SK-N-SH (cell line): ENCODE results near the gene C14orf132. TPM values are rescaled to one million over a fixed set of nuclear protein-coding genes. Genes with fewer than 3 reads are reported as not detected.
A peak's percentile ranks its signal among the peaks of the same experiment; 100 is the strongest.

Experiments
- CTCF ChIA-PET: fragments of 300-600, 350-600 bp; formaldehyde crosslinking; extraction: SDS; loops from one replicate; lab custom pipeline; 2021; lab: Yijun Ruan, JAX
- POLR2A ChIA-PET: fragments of 350-600 bp; sonication (Branson Sonifier 250); formaldehyde crosslinking; extraction: SDS; loops from one replicate; lab custom pipeline; 2020; ENCODE audit warnings: antibody characterized with exemption, inconsistent platforms; lab: Yijun Ruan, JAX
- DNase-seq: peaks from one replicate; pipeline ENCODE4 v3.0.0; 2012
- H2AFZ ChIP-seq: fragments of 200-600 bp; sonication (generic); 2 replicates; pipeline ENCODE4 v1.8.1; 2016; ENCODE audit warnings: antibody characterized with exemption, mild to moderate bottlenecking, low read depth
- H3F3A ChIP-seq: fragments of 200-600 bp; sonication (generic); replicated peaks from 2 replicates; pipeline ENCODE3; 2016; ENCODE audit warnings: antibody characterized with exemption, mild to moderate bottlenecking; ENCODE audit not compliant: insufficient read depth
- H3K27ac ChIP-seq, 2 experiments: fragments of 200-500 bp in 1 of 2; fragments of 200-600 bp in 1 of 2; sonication (Bioruptor generic) in 1 of 2; sonication (generic), shearing (Covaris generic) in 1 of 2; 2 replicates each; pipeline versions ENCODE4 v1.5.1 to v1.6.1; 2014 to 2016; ENCODE audit warnings: low read depth in 2 of 2, inconsistent platforms in 1 of 2, low read length in 1 of 2, mild to moderate bottlenecking in 1 of 2, mixed read lengths in 1 of 2
- H3K27me3 ChIP-seq: fragments of 200-600 bp; sonication (generic), shearing (Covaris generic); 2 replicates; pipeline ENCODE4 v1.6.1; 2016; ENCODE audit warnings: mixed run types; ENCODE audit not compliant: insufficient read depth
- H3K36me3 ChIP-seq, 2 experiments: fragments of 200-500 bp in 1 of 2; fragments of 200-600 bp in 1 of 2; sonication (Bioruptor generic) in 1 of 2; sonication (generic) in 1 of 2; replicated peaks in 1 of 2; 2 replicates each; pipeline versions ENCODE3 to v1.5.1; 2014 to 2016; ENCODE audit warnings: low read length in 1 of 2, mild to moderate bottlenecking in 1 of 2; ENCODE audit not compliant: insufficient read depth in 2 of 2, control insufficient read depth in 1 of 2
- H3K4me1 ChIP-seq, 2 experiments: fragments of 200-500 bp in 1 of 2; fragments of 200-600 bp in 1 of 2; sonication (Bioruptor generic) in 1 of 2; sonication (generic), shearing (Covaris generic) in 1 of 2; 2 replicates each; pipeline versions ENCODE4 v1.5.1 to v1.6.1; 2014 to 2016; ENCODE audit warnings: low read depth in 1 of 2, low read length in 1 of 2, mixed run types in 1 of 2; ENCODE audit not compliant: insufficient read depth in 2 of 2, control insufficient read depth in 1 of 2
- H3K4me2 ChIP-seq: fragments of 200-600 bp; sonication (generic), shearing (Covaris generic); 2 replicates; pipeline ENCODE4 v1.6.1; 2017; ENCODE audit warnings: mixed run types
- H3K4me3 ChIP-seq, 2 experiments: fragments of 200-500 bp in 1 of 2; fragments of 200-600 bp in 1 of 2; sonication (Bioruptor generic) in 1 of 2; sonication (generic), shearing (Covaris generic) in 1 of 2; 2 replicates each; pipeline versions ENCODE4 v1.5.1 to v1.8.1; 2014 to 2016; ENCODE audit warnings: low read depth in 2 of 2, inconsistent platforms in 1 of 2, low read length in 1 of 2, mild to moderate bottlenecking in 1 of 2, mixed read lengths in 1 of 2, moderate library complexity in 1 of 2
- H3K79me2 ChIP-seq: fragments of 200-600 bp; sonication (generic); 2 replicates; pipeline ENCODE4 v1.8.1; 2017; ENCODE audit warnings: mild to moderate bottlenecking; ENCODE audit not compliant: insufficient read depth
- H3K9ac ChIP-seq: fragments of 200-600 bp; sonication (generic); 2 replicates; pipeline ENCODE4 v1.6.1; 2017; ENCODE audit warnings: mixed run types
- H3K9me2 ChIP-seq: fragments of 200-600 bp; sonication (generic); 2 replicates; pipeline ENCODE4 v1.6.1; 2017; ENCODE audit warnings: mixed run types
- H3K9me3 ChIP-seq: fragments of 200-600 bp; sonication (generic); 2 replicates; pipeline ENCODE4 v1.6.1; 2017; ENCODE audit warnings: mixed run types, mild to moderate bottlenecking, moderate library complexity
- H4K20me1 ChIP-seq: fragments of 200-600 bp; sonication (generic); 2 replicates; pipeline ENCODE4 v1.6.1; 2017; ENCODE audit warnings: mild to moderate bottlenecking, mixed run types; ENCODE audit not compliant: insufficient read depth
- ELF1 ChIP-seq: IDR thresholded peaks from 2 replicates; pipeline ENCODE4 v1.4.0; 2012
- EP300 ChIP-seq, 2 experiments: IDR thresholded peaks; 2 replicates each; pipeline versions ENCODE4 v1.4.0 to v1.6.1; 2012; ENCODE audit warnings: borderline replicate concordance in 1 of 2, low read depth in 1 of 2, low read length in 1 of 2
- EZH2phosphoT487 ChIP-seq: fragments of 200-600 bp; sonication (generic); IDR thresholded peaks from 2 replicates; pipeline ENCODE4 v1.6.1; 2017; ENCODE audit warnings: low read depth, mixed run types, mild to moderate bottlenecking, antibody characterized with exemption, moderate library complexity, borderline replicate concordance
- FOSL2 ChIP-seq: IDR thresholded peaks from 2 replicates; pipeline ENCODE4 v1.4.0; 2012; ENCODE audit warnings: low read depth, mild to moderate bottlenecking, moderate library complexity, borderline replicate concordance
- FOXJ3 ChIP-seq: sonication (generic); formaldehyde crosslinking; IDR thresholded peaks from 2 replicates; pipeline ENCODE4 v1.5.1; 2020; ENCODE audit warnings: mild to moderate bottlenecking, missing genetic modification reagents
- FOXM1 ChIP-seq: IDR thresholded peaks from 2 replicates; pipeline ENCODE4 v1.4.0; 2012; ENCODE audit warnings: low read depth, mild to moderate bottlenecking
- JUND ChIP-seq: IDR thresholded peaks from 2 replicates; pipeline ENCODE4 v1.4.0; 2012
- MXI1 ChIP-seq: IDR thresholded peaks from 2 replicates; pipeline ENCODE4 v1.6.1; 2012; ENCODE audit warnings: mild to moderate bottlenecking, low read depth, low read length, improper control_type of control experiment
- NFIC ChIP-seq: IDR thresholded peaks from 2 replicates; pipeline ENCODE4 v1.4.0; 2012; ENCODE audit warnings: borderline replicate concordance
- NRF1 ChIP-seq: IDR thresholded peaks from 2 replicates; pipeline ENCODE4 v1.6.1; 2012; ENCODE audit warnings: low read depth, mild to moderate bottlenecking, low read length
- POLR2AphosphoS5 ChIP-seq: IDR thresholded peaks from 2 replicates; pipeline ENCODE4 v1.6.1; 2012; ENCODE audit warnings: low read depth, low read length
- RFX5 ChIP-seq: IDR thresholded peaks from 2 replicates; pipeline ENCODE4 v1.6.1; 2012; ENCODE audit warnings: mild to moderate bottlenecking, improper control_type of control experiment, low read length
- RXRA ChIP-seq: IDR thresholded peaks from 2 replicates; pipeline ENCODE4 v1.4.0; 2012; ENCODE audit warnings: low read depth, mild to moderate bottlenecking, borderline replicate concordance
- SMC3 ChIP-seq: IDR thresholded peaks from 2 replicates; pipeline ENCODE4 v1.6.1; 2012; ENCODE audit warnings: low read depth, low read length, improper control_type of control experiment
- TAF1 ChIP-seq: IDR thresholded peaks from 2 replicates; pipeline ENCODE4 v1.6.1; 2012; ENCODE audit warnings: low read depth, mild to moderate bottlenecking, low read length, moderate library complexity, borderline replicate concordance
- TEAD4 ChIP-seq: IDR thresholded peaks from 2 replicates; pipeline ENCODE4 v1.4.0; 2012; ENCODE audit warnings: mild to moderate bottlenecking, borderline replicate concordance; ENCODE audit not compliant: insufficient read depth
- WGBS: methylation state at CpG from one replicate; pipeline ENCODE4 v1.1.6; 2017; ENCODE audit warnings: low lambda C conversion rate; 5-methylcytosine and 5-hydroxymethylcytosine counted together
- polyA plus RNA-seq, 3 experiments: library from polyadenylated mRNA; depleted of rRNA; stranded (reverse); fragments of >200 nt; gene quantifications; 2 replicates each; pipeline ENCODE4 v1.2.3, GENCODE V29; 2012
- TF ChIP-seq, protein P1 (sequence below): IDR thresholded peaks from 2 replicates; pipeline ENCODE4 v1.4.0; 2012; ENCODE audit warnings: low read depth, borderline replicate concordance
- TF ChIP-seq, protein P2 (sequence below): IDR thresholded peaks from 2 replicates; pipeline ENCODE4; 2012
- TF ChIP-seq, protein P3 (sequence below): IDR thresholded peaks from 2 replicates; pipeline ENCODE4 v1.4.0; 2012; ENCODE audit warnings: low read depth

The C14orf132 gene
- polyA plus RNA-seq, 1 of the 3 experiments (the other 2 are of a cell fraction): 5.5 TPM

DNA sequence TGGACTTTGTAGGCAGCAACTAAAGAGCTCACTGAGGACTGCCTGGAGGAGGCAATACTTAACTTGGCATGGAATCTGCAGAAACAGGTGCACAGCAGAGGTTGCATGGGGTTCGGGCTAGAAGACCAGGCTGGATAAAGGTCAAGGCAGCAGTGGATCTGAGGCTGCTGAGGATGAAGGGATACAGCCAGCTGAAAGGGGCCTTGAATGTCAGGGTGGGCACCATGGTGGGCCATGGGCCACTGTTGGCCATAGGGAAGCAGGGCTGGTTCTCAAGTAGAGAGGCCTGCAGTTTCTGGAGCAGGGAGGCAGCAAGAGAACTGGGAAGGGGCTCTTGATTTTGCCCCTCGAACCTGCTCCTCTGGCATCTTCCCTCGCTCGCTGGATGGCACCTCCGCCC lies 55.5 kb downstream of the C14orf132 start:
- no peaks in the 10 kb centered on the region for H3K36me3 ChIP-seq
- no peak overlapping the region for H3K4me2 ChIP-seq
- H3K9ac ChIP-seq: no peak overlapping the region
- peak overlapping the region in 1 of 2 experiments; percentile 91; a peak in 2 of 4 replicates for H3K27ac ChIP-seq
- H2AFZ ChIP-seq: no peak overlapping the region
- TF ChIP-seq FOXM1: no peak
- no peak for TF ChIP-seq RXRA
- no peak for TF ChIP-seq SMC3
- TF ChIP-seq, protein P1, sequence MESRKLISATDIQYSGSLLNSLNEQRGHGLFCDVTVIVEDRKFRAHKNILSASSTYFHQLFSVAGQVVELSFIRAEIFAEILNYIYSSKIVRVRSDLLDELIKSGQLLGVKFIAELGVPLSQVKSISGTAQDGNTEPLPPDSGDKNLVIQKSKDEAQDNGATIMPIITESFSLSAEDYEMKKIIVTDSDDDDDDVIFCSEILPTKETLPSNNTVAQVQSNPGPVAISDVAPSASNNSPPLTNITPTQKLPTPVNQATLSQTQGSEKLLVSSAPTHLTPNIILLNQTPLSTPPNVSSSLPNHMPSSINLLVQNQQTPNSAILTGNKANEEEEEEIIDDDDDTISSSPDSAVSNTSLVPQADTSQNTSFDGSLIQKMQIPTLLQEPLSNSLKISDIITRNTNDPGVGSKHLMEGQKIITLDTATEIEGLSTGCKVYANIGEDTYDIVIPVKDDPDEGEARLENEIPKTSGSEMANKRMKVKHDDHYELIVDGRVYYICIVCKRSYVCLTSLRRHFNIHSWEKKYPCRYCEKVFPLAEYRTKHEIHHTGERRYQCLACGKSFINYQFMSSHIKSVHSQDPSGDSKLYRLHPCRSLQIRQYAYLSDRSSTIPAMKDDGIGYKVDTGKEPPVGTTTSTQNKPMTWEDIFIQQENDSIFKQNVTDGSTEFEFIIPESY: no peak
- no peak for TF ChIP-seq JUND
- no peaks in the 10 kb centered on the region for H3K9me2 ChIP-seq
- H3K4me3 ChIP-seq: no peak overlapping the region
- CTCF ChIA-PET: interaction anchor here (0.8 to 37.1 kb wide), 10 partner anchors 10 to 652 kb away, joined by 3 to 920 read pairs (median 16); partner anchors contain the start of gene C14orf132
- H3K4me1 ChIP-seq: peaks cover 22 to 92% of the 10 kb centered on the region in 2 experiments
- POLR2A ChIA-PET: interaction anchor here (0.9 to 3.6 kb wide), 4 partner anchors 28 to 681 kb away, joined by 3 to 16 read pairs (median 4); partner anchors contain the start of gene C14orf132
- H3F3A ChIP-seq: no peaks in the 10 kb centered on the region
- WGBS: 93% methylated on average over 5 of the region's 5 CpGs
- H4K20me1 ChIP-seq: no peaks in the 10 kb centered on the region
- no peaks in the 10 kb centered on the region for H3K79me2 ChIP-seq
- DNase-seq: no peak
- H3K9me3 ChIP-seq: no peaks in the 10 kb centered on the region
- H3K27me3 ChIP-seq: no peaks in the 10 kb centered on the region

DNA sequence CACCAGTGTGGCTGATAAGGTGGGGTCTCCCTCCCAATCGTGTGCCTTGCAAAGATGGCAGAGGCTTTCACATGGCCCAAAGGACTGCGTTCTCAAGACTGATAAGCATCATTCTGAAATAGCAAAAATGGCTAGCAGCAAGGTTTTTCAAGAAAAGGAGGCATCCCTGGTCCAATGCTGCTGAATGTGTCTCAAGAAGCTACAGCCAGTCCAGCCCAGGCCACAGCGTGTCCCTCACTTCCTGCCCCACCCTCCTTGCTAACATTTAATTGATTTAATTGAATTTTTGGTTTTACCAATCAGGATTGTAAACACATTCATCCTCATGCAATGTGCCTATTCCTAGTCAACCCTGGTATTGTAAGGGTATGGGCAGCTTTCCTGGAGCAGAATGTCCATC lies 55.9 kb downstream of the C14orf132 start:
- Histone ChIP-seq H3K79me2 (no peaks in the 10 kb centered on the region), H3K36me3 (no peaks in the 10 kb centered on the region), H3K9me2 (no peaks in the 10 kb centered on the region), H4K20me1 (no peaks in the 10 kb centered on the region), H3K9me3 (no peaks in the 10 kb centered on the region), H2AFZ (no peak overlapping the region), H3K4me1 (peaks cover 22 to 88% of the 10 kb centered on the region in 2 experiments), H3K27me3 (no peaks in the 10 kb centered on the region), H3K9ac (no peak overlapping the region), H3K4me3 (peak overlapping the region in 1 of 2 experiments; percentile 2; a peak in 1 of 4 replicates), H3K4me2 (peak overlapping the region; percentile 68; the same call in 1 of the 2 replicates), H3F3A (no peaks in the 10 kb centered on the region), H3K27ac (peak overlapping the region; percentile 51 to 91; a peak in 3 of 4 replicates)
- TF ChIP-seq ELF1 (no peak), FOSL2 (no peak), RXRA (no peak), POLR2AphosphoS5 (no peak), NFIC (no peak), EP300 (IDR thresholded peaks at IDR 0.05; ENCODE audit: borderline replicate concordance in 1 of 2, low read depth in 1 of 2, low read length in 1 of 2) (no peak), MXI1 (no peak), RFX5 (no peak), TAF1 (no peak), SMC3 (no peak), FOXM1 (no peak), JUND (no peak), NRF1 (no peak), EZH2phosphoT487 (no peak), TEAD4 (no peak), FOXJ3 (CRISPR knock-in tag) (no peak)
- TF ChIP-seq, protein P2, sequence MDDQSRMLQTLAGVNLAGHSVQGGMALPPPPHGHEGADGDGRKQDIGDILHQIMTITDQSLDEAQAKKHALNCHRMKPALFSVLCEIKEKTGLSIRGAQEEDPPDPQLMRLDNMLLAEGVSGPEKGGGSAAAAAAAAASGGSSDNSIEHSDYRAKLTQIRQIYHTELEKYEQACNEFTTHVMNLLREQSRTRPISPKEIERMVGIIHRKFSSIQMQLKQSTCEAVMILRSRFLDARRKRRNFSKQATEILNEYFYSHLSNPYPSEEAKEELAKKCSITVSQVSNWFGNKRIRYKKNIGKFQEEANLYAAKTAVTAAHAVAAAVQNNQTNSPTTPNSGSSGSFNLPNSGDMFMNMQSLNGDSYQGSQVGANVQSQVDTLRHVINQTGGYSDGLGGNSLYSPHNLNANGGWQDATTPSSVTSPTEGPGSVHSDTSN: no peak
- TF ChIP-seq, protein P1: no peak
- TF ChIP-seq, protein P3, sequence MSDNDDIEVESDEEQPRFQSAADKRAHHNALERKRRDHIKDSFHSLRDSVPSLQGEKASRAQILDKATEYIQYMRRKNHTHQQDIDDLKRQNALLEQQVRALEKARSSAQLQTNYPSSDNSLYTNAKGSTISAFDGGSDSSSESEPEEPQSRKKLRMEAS: no peak
- DNase-seq: no peak
- ChIA-PET POLR2A (interaction anchor here (0.9 to 3.6 kb wide), 8 partner anchors 29 to 682 kb away, joined by 3 to 16 read pairs (median 4); partner anchors contain the start of genes BDKRB2 and C14orf132), CTCF (interaction anchor here (0.8 to 37.1 kb wide), 15 partner anchors 10 to 652 kb away, joined by 3 to 920 read pairs (median 4); partner anchors contain the start of gene C14orf132)
- WGBS: 71% methylated on average over 3 of the region's 3 CpGs
